Calu3 (cell line): ENCODE results near the gene HPSE2. TPM values are rescaled to one million over a fixed set of nuclear protein-coding genes. Genes with fewer than 3 reads are reported as not detected.

ENCODE experiments used
- BruUV-seq: library from RNA; stranded (reverse); fragments of 400-500 nt; replicated peaks from 2 replicates; lab custom pipeline; 2021; lab: Mats Ljungman, UMichigan
- CTCF ChIA-PET: fragments of 300-600 bp; sonication (Branson Sonifier 250); formaldehyde crosslinking; loops from one replicate; lab custom pipeline; 2022; ENCODE audit warnings: antibody characterized with exemption; lab: Charles Lee
- DNase-seq: peaks from one replicate; pipeline ENCODE4 v3.0.0; 2022
- H3K27ac Mint-ChIP-seq: one replicate; pipeline ENCODE4 v1.8.0; 2022; ENCODE audit warnings: mixed read lengths; ENCODE audit not compliant: unreplicated experiment
- H3K27me3 Mint-ChIP-seq: one replicate; pipeline ENCODE4 v1.8.0; 2022; ENCODE audit warnings: mixed read lengths; ENCODE audit not compliant: unreplicated experiment
- H3K36me3 Mint-ChIP-seq: one replicate; pipeline ENCODE4 v1.8.0; 2022; ENCODE audit warnings: mild to moderate bottlenecking, moderate library complexity, mixed read lengths; ENCODE audit not compliant: insufficient read depth, unreplicated experiment
- H3K4me1 Mint-ChIP-seq: one replicate; pipeline ENCODE4 v1.8.0; 2022; ENCODE audit warnings: mild to moderate bottlenecking, low read depth, mixed read lengths; ENCODE audit not compliant: unreplicated experiment
- H3K4me3 Mint-ChIP-seq: one replicate; pipeline ENCODE4 v1.8.0; 2022; ENCODE audit warnings: mild to moderate bottlenecking, low read depth, moderate library complexity, mixed read lengths; ENCODE audit not compliant: unreplicated experiment
- H3K9me3 Mint-ChIP-seq: one replicate; pipeline ENCODE4 v1.8.0; 2022; ENCODE audit warnings: low read depth, mixed read lengths; ENCODE audit not compliant: unreplicated experiment
- intact Hi-C: fragments of 100-400 bp; cut with micrococcal nuclease; formaldehyde crosslinking; loops from one replicate; pipeline ENCODE4 v1.10.0; 2022; ENCODE audit not compliant: unreplicated experiment
- total RNA-seq: library from RNA; stranded (reverse); gene quantifications from 2 replicates; pipeline ENCODE4 v1.2.3, GENCODE V29; 2022
- TF ChIP-seq, protein P1 (sequence below): fragments of 200-600 bp; IDR thresholded peaks from one replicate; pipeline ENCODE4 v1.8.0; 2022; ENCODE audit warnings: antibody characterized with exemption; ENCODE audit not compliant: unreplicated experiment

Gene HPSE2
- total RNA-seq, 1 experiment from 2014 or later = not detected

DNA sequence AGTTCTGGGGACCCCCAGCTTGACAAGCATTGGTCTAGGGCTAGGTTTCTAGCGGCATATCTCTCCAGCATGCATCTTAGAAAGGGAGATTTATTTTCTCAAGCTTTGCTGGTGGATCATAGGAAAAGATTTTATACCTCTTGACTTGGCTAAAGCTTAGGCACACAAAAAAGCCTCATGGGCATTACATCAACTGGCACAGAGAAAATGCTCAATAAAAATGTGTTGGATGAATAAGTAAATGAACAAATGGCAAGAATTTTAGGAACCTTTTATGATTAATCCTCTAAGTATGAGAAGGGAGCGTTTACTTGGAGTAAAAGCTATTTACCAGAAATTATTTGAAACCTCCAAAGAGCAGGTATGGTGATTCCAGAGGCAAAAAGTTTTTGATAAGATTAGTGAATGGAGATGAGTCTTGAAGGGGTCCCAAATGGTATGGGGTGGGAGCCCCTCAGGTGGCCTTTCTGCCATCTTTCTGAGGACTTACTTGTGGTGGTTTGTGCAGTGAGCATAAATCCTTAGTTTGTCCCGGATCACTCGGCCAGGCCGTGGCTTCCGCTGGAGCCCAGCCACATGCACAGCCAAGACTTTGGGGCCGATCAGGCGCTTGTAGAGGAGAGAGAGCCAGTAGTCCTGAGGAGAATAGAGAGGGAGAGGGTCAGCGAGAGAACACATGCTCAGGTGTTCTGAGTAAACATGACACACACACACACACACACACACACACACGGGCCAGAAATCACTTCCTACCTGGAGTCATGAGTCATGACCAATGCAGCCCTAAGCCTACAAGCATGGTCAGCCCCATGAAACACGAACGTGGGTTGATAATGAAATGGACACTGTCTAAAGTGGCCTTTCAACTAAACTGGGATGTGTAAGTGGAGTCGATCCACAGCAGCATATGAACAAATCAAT lies 745.8 kb downstream of the HPSE2 start:
- Mint-ChIP-seq H3K9me3 (no peaks in the 10 kb centered on the region), H3K27me3 (no peaks in the 10 kb centered on the region), H3K4me3 (no peak overlapping the region), H3K4me1 (peaks cover 23% of the 10 kb centered on the region), H3K36me3 (no peaks in the 10 kb centered on the region), H3K27ac (no peak overlapping the region)
- intact Hi-C loops = no loop called here
- peak; percentile 26 for DNase-seq
- no TSS peak for BruUV-seq
- CTCF ChIA-PET = interaction anchor here (1.4 kb wide), 1 partner anchor 23 kb away, joined by 4 read pairs; no protein-coding TSS in a partner anchor
- TF ChIP-seq, protein P1, sequence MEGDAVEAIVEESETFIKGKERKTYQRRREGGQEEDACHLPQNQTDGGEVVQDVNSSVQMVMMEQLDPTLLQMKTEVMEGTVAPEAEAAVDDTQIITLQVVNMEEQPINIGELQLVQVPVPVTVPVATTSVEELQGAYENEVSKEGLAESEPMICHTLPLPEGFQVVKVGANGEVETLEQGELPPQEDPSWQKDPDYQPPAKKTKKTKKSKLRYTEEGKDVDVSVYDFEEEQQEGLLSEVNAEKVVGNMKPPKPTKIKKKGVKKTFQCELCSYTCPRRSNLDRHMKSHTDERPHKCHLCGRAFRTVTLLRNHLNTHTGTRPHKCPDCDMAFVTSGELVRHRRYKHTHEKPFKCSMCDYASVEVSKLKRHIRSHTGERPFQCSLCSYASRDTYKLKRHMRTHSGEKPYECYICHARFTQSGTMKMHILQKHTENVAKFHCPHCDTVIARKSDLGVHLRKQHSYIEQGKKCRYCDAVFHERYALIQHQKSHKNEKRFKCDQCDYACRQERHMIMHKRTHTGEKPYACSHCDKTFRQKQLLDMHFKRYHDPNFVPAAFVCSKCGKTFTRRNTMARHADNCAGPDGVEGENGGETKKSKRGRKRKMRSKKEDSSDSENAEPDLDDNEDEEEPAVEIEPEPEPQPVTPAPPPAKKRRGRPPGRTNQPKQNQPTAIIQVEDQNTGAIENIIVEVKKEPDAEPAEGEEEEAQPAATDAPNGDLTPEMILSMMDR = no peak

DNA sequence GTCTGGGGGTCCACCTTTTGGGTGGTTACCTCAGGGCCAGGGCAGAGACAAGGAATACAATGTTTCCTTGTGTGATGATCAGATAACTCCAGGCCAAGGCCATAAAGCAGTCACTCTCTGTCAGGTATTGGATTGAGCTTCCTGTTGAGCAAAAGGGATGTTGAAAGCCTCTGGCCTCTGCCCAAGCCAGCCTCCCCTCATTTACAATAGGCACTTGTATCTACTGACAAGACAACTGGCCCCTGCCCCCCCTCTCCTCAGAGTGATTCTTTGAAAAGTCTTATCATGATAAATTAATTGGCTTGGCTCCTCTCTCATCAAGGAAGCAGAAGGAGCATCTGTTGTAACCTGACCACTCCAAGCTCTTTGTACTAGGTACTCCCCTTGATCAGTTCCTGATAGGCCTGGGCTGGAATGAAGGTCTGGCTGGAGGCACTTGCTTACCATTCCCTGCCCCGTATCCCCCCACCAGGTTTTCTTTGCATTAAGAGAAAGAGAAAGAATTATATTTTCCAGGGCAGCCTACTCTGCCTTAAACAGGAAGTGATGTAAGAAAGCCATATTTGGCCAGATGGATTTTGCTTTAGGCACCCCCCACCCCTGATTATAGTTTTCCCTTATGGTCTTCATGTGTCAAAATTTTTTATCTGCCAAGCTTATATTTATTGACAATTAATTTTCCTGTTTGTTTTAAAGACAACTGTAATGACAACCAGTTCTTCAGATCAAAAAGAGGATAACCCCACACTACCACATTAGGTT lies 746.8 kb downstream of the HPSE2 start:
- Mint-ChIP-seq H3K27me3 (no peaks in the 10 kb centered on the region), H3K9me3 (peaks cover 3% of the 10 kb centered on the region), H3K36me3 (no peaks in the 10 kb centered on the region), H3K27ac (no peak overlapping the region), H3K4me1 (peaks cover 23% of the 10 kb centered on the region), H3K4me3 (no peak overlapping the region)
- peak; percentile 13 for DNase-seq
- CTCF ChIA-PET = interaction anchor here (1.4 kb wide), 1 partner anchor 22 kb away, joined by 4 read pairs; no protein-coding TSS in a partner anchor
- intact Hi-C loops = no loop called here
- no TSS peak for BruUV-seq
- TF ChIP-seq, protein P1 = no peak

DNA sequence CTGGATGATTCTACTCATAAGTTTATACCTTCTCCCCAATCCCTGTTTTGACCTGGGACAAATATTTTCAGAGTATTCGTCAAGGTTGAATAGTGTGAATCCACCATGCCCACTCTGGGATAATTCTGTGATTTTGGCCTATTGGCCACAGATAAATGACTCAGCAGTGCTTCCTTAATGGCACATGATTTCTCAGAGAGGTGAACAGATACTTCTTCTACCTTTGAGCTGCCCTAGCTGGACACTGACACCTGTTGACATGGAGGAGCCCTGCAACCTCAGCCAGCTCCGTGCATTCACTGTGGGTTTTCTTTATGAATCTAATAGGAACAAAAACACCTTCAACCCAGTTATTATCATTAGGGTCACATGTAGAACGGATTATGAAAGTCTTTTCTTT lies 748.0 kb downstream of the HPSE2 start:
- no TSS peak for BruUV-seq
- no peaks in the 10 kb centered on the region for H3K36me3 Mint-ChIP-seq
- CTCF ChIA-PET = no interaction called here
- H3K4me3 Mint-ChIP-seq = no peak overlapping the region
- TF ChIP-seq, protein P1 = no peak
- H3K27ac Mint-ChIP-seq = no peak overlapping the region
- H3K27me3 Mint-ChIP-seq = no peaks in the 10 kb centered on the region
- H3K4me1 Mint-ChIP-seq = peaks cover 23% of the 10 kb centered on the region
- intact Hi-C loops = no loop called here
- H3K9me3 Mint-ChIP-seq = peaks cover 3% of the 10 kb centered on the region
- no peak for DNase-seq

DNA sequence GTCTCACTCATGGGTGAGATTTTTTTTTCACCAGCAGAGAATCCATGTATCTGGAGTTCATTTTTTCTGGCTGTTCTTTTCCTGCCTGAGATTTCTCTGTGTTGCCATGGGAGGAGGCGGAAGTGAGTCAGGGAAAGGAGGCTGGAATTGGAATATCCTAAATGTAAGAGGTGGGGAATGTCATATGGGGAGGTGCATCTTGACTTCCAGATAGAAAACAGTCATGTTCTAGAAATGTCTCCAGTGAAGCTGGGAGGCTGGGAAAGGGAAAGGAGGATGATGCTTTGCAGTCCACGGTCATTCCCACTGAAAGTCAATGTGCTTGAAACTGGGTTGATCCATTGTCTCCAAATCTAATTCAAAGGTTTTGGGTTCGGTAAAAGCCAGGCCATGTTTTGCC lies 749.2 kb downstream of the HPSE2 start:
- no peak overlapping the region for H3K4me3 Mint-ChIP-seq
- TF ChIP-seq, protein P1 = no peak
- CTCF ChIA-PET = no interaction called here
- H3K9me3 Mint-ChIP-seq = peaks cover 3% of the 10 kb centered on the region
- no peak for DNase-seq
- intact Hi-C loops = no loop called here
- no peak overlapping the region for H3K27ac Mint-ChIP-seq
- H3K4me1 Mint-ChIP-seq = peaks cover 23% of the 10 kb centered on the region
- H3K27me3 Mint-ChIP-seq = no peaks in the 10 kb centered on the region
- BruUV-seq = no TSS peak
- H3K36me3 Mint-ChIP-seq = no peaks in the 10 kb centered on the region
